Measurements from ENCODE around the gene TBC1D28. TPM values are rescaled to one million over a fixed set of nuclear protein-coding genes. Genes with fewer than 3 reads are reported as not detected.
"Not testable (repeated sequence)": the region's sequence is repeated elsewhere in the genome, so short reads cannot be mapped to it uniquely, and the experiment has no call there.

The TBC1D28 gene
- polyA plus RNA-seq (2013, experiment 1 of 2; ENCODE audit: insufficient read length), result not detected
- polyA plus RNA-seq (2013, experiment 2 of 2; ENCODE audit: insufficient read length), result not detected

DNA sequence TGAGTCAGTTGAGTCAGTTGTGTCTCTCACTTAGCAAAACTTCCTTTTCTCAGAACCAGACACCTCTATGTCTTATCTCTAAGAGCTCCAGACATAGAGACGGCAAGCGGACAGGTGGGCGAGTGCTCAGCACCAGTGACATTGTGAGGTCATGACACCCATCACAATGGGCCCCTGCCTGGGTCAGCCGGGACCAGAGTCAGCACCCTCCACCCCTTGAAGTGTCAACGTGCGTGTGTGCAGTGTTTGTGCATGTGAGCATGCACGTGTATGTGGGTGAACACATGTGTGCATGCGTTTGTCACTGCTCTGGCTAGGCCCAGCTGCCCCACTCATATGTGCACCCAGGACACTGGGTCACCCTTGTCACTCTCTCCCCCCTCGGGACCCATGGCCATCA lies at the start of gene TBC1D28:
TBC1D28 (minus strand) TSS at position 101 of the 400 bp plus-strand sequence. CDS start 3,039 bp downstream, outside the sequence.
- not testable (repeated sequence) for DNase-seq

DNA sequence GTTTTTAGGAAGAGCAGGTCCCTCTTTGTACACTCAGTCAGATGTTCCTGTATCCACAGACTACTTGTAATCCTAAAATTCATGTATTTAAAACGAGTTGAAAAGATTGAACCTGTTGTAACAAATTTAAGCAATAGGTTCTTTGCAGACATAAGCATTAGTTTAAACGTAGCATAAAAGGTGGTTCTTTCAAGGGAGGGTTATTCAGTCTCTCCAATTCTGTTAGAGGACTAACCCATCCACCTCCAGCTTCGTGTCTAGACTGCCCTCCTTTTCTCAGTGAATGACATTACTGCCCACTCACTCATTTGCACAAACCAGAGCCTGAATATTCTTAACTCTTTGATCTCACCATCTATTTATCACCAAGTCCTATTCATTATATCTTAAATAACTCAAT lies 38.5 kb upstream of the TBC1D28 start:
- DNase-seq, result not testable (repeated sequence)

DNA sequence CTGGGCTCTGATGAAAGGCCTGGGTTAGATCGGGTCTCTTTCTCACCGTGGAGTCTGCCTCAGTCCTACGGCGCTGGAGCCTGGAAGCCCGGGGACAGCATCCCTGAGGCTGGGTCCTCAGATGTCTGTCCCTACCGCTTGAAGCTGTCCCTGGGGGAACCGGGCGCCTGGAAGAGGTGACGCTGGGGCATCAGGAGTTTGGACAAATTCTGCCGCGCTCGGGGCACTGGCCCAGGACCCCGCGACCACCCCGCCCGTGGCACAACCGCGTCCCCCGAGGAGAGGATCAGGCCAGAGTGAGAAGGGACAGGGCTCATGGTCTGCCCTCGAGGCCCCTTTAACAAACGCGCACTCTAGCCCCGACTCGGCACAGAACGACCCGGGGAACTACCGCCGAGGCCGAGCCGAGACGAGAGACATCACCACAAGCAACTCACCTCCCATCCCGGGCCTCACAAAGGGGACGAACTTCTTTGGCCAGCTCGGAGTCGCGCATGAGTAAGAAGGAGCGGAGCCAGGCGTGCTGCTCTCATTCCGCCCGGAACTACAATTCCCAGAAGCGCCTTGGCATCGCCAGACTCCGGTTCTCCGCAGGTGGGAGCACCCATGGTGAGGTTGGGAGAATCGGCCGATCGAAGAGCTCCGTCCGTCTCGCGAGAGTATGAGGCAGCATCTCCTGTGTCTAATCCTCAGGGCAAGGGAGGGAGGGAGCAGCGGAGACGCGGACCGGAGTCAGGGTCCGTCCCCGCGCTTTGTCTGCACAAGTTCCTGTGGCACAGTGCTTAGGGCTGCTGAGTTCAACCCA lies 37.8 kb upstream of the TBC1D28 start, which contains the start of gene FOXO3B:
FOXO3B (minus strand) TSS at position 548 of the 805 bp plus-strand sequence. CDS start 663 bp downstream, outside the sequence.
- DNase-seq, result peak; percentile 96

DNA sequence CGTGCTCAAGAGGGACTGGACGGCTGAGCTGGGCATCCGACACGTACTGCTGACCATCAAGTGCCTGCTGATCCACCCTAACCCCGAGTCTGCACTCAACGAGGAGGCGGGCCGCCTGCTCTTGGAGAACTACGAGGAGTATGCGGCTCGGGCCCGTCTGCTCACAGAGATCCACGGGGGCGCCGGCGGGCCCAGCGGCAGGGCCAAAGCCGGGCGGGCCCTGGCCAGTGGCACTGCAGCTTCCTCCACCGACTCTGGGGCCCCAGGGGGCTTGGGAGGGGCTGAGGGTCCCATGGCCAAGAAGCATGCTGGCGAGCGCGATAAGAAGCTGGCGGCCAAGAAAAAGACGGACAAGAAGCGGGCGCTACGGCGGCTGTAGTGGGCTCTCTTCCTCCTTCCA lies 33.2 kb upstream of the TBC1D28 start:
- DNase-seq, result not testable (repeated sequence)

DNA sequence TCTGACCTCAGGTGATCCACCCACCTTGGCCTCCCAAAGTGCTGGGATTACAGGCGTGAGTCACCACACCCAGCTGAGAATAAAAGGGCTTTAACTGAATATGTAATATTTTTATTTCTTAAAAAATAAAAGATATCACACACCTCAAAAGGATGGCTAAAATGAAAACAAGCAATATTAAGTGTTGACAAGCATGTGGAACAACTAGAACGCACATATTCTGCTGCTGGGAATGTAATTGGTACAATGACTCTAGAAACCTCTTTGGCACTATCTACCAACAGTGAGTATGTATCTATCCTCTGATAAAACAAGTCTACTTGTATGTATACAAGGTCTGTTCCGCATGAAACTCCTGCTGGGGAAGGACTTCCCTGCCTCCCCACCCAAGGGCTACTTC lies 32.7 kb upstream of the TBC1D28 start:
- DNase-seq, result not testable (repeated sequence)

DNA sequence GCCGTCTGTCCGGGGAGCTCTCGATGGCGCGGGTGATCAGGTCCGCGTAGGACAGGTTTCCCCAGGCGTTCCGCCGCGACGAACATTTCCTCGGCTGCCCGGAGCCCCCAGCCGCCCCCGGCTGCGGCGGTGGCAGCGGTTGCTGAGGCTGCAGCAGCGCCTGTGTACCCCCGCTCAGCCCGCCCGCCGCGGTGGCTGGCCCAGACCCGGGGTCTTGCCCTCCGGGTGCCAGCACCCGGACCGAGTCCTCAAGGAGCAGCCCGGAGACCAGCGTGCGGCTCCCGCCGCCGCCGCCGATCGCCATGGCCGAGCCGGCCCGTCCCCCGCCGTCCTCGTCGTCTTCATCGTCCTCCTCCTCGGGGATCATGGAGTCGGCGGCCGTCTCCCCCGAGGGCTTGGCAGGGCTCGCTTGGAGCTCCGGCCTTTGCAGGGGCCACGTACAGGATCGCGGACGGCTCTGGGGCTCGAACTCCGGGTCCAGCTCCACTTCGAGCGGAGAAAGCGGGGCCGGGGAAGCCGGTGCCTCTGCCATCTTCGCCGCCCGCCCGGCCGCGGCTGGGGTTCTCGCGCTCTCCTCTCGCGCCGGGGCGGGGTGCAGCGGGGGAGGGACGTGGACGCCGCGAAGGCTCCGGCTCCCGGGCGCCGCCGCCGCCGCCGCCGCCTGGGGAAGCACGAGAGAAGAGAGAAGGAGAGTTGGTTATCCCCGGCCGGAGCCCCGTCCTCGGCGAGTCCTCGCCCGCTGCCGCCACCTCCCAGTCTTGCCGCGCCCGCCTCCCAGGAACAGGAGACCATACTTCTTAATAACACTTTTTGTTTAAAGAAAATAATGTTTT lies 28.4 kb upstream of the TBC1D28 start:
- not testable (repeated sequence) for DNase-seq

DNA sequence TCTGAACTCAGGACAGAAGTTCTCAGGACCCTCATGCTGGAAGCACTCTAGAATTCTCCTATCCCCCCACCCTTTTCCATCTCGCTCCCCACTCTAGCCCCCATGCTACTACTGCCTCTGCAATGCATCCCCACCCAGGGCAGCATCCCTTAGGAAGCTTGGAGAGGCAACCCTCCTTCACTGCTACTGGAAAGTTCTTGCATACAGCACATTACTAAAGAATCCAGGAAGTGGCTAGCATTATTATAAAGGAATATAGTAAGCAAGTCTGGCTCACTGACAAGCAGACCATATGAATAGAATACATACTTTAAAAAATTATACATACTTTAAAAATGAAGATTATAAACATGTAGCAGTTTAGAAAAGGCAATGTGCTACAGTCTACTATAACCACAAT lies 24.4 kb upstream of the TBC1D28 start:
- not testable (repeated sequence) for DNase-seq

DNA sequence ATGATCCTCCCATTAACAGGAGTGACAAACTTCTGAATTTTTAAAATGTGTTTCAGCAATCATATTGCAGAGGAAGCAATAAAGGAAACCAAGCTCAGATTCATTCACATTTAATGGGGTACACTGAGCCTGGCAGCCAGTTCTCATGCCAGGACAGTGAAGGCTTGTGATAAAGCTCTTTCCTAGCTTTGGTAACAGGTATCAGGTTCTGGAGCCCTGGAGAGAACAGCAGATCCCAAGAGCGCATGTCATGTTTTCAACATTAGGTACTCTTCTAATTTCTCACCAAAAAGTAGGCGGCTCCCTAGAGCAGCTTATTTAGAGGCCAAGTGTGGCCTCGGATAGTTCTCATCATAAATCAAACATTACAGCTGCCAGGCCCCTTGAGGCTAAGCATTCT lies 23.3 kb upstream of the TBC1D28 start:
- DNase-seq, result not testable (repeated sequence)

DNA sequence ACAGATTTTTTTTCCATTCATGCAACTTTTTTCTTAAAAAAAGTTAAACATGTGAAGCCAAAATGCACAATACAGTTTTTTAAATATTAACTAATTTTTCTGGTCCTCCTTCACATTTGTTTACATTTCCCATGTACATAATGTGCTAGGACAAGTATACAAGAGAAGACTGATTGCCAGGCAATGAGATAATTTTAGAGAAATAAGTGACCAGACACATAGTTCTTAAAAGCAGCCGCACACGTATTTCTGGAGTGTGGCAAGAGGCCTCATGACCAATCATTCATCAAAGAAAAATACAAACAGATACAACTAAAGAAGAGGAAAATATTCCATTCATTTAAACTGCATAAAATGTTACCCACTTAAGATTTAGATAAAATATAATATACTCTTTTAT lies 22.1 kb upstream of the TBC1D28 start:
- not testable (repeated sequence) for DNase-seq

DNA sequence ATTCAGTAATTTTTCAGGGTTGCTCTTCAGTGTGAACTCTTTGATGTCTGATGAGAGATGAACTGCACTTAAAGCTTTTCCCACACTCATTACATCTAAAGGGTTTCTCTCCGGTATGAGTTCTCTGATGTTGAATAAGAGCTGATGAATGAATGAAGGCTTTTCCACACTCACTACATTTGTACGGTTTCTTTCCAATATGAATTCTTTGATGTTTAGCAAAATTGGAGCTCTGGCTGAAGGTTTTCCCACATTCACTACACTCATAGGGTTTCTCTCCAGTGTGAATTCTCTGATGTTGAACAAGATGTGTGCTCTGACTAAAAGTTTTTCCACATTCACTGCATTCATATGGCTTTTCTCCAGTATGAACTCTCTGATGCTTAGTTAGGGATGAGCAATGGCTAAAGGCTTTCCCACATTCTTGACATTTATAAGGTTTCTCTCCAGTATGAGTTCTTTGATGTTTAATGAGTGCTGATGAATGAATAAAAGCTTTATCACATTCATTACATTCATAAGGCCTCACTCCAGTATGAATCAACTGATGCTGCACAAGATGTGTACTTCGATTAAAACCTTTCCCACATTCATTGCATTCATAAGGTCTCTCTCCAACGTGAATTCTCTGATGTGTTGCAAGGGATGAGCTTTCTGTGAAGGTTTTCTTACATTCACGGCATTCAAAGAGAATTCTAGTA lies 17.9 kb upstream of the TBC1D28 start:
- DNase-seq, result not testable (repeated sequence)

DNA sequence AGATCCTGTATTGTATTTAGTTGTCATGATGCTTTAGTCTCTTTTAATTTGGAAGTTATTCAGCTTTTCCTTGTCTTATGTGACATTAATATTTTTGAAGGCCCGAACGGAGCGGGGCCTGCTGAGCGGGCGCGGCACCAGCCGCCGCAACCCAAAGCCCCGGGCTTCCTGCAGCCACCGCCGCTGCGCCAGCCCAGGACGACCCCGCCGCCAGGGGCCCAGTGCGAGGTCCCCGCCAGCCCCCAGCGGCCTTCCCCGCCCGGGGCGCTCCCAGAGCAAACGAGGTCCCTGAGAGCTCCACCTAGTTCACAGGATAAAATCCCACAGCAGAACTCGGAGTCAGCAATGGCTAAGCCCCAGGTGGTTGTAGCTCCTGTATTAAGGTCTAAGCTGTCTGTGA lies 5.9 kb upstream of the TBC1D28 start:
- not testable (repeated sequence) for DNase-seq

DNA sequence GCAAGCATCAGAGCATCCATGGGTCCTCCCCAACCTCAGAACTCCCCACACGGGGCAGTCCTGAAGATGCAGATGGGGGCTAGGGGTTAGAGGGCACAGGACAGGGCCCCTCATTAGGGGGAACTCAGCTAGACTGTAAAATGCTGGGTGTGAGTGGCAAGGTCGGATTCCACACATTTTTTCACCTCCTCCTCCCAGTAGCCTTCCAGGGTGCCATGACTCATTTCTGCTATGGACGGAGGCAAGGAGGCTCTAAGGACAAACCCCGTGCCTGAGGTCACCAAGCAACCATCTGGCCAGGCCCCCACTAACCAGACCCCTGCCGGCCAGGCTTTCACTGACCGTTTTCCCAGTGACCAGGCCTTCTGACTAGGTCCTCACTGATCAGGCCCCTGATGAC lies 1.1 kb downstream of the TBC1D28 start:
- not testable (repeated sequence) for DNase-seq

DNA sequence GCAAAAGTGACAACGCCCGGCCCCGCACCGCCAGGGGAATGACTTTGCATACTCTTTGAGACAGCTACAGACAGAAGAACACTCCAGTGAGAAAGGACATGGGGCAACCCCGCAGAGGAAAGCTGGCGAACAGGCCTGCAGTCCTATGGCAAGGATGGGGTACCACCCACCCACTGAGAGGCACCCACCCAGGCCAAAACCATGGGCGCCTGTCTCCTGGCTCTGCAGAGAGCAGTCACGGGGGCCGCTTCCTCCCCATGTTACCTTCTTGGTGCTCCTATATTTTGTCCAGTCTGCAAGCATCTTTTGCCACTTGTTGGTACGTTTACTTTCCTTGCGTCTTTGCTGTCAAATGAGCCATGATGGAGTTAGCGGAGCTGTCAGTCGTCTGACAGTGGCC lies 5.8 kb downstream of the TBC1D28 start:
- DNase-seq, result not testable (repeated sequence)

DNA sequence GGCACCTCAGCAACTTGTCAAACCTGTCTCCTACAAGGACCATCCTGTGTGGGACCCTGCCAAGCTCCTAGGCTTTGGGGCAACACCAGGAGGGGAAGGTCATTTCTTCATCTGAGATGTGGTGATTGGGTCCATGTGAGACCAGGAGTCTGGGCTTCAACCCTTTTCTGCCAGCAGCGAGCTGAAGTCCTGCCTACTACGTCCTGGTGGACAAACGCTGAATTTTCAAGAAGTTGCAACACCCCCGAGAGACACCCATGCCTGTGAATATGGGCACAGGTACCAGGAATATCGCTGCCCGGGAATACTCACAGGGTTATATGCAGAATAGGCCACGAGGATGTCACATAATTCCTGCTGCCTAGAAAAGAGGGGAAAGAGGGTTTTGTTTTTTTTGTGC lies 8.0 kb downstream of the TBC1D28 start:
- not testable (repeated sequence) for DNase-seq

DNA sequence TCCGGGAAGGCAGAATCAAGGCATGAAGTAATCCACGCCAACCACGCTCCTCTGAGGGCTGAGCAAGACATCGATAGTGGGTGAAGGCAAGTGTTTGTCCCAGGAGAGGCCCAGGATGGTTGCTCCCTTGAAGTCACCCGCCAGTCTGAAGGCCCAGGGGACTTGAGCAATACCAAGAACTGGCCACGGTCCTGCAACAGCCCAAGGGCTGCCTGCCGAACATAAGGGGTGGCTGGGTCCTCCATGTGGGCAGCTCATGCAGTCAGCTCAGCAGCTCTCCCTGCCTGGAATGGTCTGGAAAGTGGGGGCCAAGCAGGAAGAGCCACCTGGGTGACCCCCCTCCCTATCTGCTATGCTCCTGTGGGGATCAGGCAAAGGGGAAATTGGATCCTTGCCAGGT lies 8.4 kb downstream of the TBC1D28 start:
- DNase-seq, result not testable (repeated sequence)

DNA sequence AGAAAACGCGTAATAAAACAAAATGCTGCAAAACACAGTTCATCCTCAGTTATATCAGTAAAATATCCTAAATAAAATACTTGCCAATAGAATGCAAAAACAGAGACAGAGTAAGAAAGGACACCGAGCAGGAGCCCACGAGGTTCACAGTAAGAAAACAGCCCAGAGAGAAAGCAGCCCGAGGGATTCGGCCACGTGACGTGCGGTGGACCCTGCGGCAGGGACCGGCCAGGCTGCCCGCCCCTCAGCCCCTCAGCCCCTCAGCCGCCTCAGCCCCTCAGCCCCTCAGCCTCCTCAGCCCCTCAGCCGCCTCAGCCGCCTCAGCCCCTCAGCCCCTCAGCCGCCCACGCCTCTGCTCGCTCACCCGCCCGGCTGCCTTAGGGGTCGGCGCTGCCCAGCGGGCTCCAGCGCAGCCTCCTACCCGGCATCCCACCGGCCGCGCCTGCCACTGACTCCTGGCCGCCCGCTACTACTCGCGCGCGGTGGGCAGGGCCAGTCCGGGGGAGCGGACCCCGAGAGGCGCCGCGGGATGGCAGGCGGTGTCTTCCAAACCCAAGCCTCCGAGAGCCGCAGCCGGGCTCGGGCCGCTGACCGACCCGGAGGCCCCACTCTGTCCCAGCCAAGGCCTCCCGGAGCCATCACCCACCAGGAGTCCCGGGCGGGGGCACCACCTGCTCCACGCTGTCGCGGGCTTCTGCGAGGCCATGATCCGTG lies 9.5 kb downstream of the TBC1D28 start:
- not testable (repeated sequence) for DNase-seq

DNA sequence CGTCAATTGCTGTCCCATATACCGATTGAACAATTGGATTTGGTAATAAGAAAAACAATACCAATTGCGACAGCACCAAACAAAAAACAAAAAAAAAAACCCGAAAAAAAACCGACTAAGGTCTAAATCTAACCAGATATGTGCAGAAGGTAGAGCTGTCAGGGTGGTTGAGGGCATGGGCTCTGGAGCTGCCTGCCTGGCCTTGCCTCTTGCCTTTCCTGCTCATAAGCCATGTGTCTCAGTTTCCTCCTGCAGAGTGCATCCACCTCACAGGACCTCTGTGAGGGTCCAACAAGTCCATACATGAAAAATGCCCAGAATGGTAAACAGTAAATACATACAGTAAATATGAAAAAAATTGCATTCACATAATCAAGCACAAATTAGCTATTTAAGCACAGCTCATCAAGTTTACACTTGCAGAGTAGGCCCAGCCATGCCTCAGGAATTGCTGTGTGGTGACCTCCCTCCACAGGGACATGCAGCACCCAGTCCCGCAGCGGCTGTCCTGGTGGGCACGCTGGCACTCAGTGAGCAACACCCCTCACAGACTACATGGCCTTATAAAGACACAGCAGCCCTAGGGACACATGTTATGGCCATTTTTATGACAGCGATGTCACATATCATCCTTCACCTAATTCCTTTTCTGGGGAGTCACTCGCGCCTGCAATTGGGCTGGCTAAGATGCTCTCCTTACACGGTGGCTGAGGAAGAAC lies 17.9 kb downstream of the TBC1D28 start:
- DNase-seq, result no peak

DNA sequence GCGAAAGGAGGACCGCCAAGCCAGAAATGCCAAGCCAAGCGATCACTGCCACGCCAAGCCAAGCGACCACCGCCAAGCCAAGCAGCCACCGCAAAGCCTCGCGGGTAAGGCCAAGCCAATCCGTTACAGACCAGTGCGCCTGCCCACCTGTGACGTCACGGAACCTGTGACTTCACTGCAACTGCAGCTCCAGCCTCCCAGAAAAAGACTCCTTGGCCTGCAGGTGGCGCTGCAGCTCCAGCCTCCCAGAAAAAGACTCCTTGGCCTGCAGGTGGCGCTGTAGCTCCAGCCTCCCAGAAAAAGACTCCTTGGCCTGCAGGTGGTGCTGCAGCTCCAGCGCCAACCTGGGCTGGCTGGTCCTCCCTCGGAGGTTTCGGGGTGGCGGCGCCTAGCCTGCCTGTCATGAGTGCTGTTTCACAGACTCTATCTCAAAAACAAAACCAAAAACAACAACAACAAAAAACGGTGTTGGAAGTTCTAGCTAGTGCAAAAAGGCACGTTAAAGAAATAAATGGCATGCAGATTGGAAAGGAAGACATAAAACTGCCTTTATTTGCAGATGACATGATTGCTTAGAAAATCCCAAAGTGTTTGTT lies 18.6 kb downstream of the TBC1D28 start:
- peak; percentile 52 for DNase-seq

DNA sequence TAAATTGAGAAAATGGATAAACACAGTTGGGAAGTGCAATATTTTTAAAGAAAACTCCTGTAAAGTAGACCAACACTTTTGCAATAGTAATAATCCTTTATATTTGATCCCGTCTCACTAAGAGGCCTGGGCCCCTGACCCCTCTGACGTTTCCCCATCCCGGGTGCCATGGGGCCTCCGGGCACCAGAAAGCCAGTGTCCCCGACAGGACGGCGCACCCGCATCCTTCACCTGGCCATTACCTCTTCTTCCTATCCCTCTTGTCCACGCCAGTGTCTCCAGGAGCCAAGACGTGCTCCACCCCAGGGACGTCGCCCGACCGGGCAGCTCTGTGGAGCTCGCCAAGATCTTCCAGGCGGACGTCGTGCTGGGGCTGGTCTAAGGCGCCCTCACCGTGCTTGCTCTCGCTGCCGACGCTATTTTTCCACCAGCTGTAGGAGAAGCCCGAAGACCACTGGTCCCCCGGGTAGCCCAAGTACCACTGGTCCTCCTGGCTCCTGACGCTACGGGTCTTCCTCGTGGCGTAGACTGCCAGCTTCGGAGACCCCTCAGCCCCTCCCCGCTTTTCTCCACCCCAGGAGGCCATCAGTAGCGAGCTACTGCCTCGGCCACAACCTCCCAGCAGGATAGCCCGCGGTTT lies 19.2 kb downstream of the TBC1D28 start:
- not testable (repeated sequence) for DNase-seq

DNA sequence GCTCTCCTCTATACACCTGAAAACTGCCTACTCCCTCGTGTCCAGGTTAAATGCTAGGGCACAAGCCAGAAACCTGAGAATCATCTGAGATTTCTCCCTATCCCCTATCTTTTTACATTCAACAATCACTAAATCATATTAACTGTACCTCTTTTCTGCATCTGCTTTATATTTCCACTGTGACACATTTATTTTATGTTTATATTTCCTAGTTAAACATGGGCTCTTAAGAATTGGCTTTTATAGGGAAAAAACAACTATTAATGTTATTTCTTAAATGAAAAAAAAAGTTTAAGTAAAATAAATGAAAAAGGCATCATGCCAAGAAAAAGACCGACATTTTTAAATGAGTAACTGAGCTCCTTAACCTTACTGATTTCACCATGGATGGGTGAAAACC lies 26.6 kb downstream of the TBC1D28 start:
- not testable (repeated sequence) for DNase-seq
